Lung (tissue), 12 donors: ENCODE data around the gene KISS1R. TPM values are rescaled to one million over a fixed set of nuclear protein-coding genes. Genes with fewer than 3 reads are reported as not detected.
A peak's percentile ranks its signal among the peaks of the same experiment; 100 is the strongest.
"Not testable (repeated sequence)": the region's sequence is repeated elsewhere in the genome, so short reads cannot be mapped to it uniquely, and the experiment has no call there.

Experiments used
- ATAC-seq: fragments of 200-7000 bp; cut with Tn5 transposase; one replicate; pipeline ENCODE4 v1.9.1; 2020; ENCODE audit warnings: moderate number of reproducible peaks; ENCODE audit not compliant: insufficient read depth, low FRiP score
- DNase-seq, 3 donors: peaks; one replicate each; pipeline ENCODE4 v3.0.0-alpha.2; 2013 to 2017
- H3K27ac ChIP-seq, 2 donors: one replicate each; pipeline ENCODE4 v1.5.1; 2013; ENCODE audit warnings: mild to moderate bottlenecking in 2 of 2, moderate library complexity in 2 of 2, control low read depth in 1 of 2, inconsistent platforms in 1 of 2, low read depth in 1 of 2, low read length in 1 of 2
- H3K27me3 ChIP-seq, 3 donors: one replicate each; pipeline ENCODE4 v1.5.1; 2013; ENCODE audit warnings: low read length in 2 of 3; ENCODE audit not compliant: control insufficient read depth in 3 of 3, insufficient read depth in 3 of 3
- H3K36me3 ChIP-seq, 4 donors: one replicate each; pipeline ENCODE4 v1.5.1; 2013; ENCODE audit warnings: low read length in 4 of 4, mild to moderate bottlenecking in 1 of 4, moderate library complexity in 1 of 4; ENCODE audit not compliant: control insufficient read depth in 4 of 4, insufficient read depth in 4 of 4
- H3K4me1 ChIP-seq, 5 donors: one replicate each; pipeline ENCODE4 v1.5.1; 2013; ENCODE audit warnings: low read length in 5 of 5, mild to moderate bottlenecking in 2 of 5, moderate library complexity in 1 of 5; ENCODE audit not compliant: control insufficient read depth in 5 of 5, insufficient read depth in 5 of 5
- H3K4me3 ChIP-seq: one replicate; pipeline ENCODE4 v1.5.1; 2013; ENCODE audit warnings: mild to moderate bottlenecking, control low read depth, moderate library complexity
- H3K9ac ChIP-seq, 2 donors: one replicate each; pipeline ENCODE4 v1.5.1; 2013; ENCODE audit warnings: low read length in 2 of 2, control low read depth in 1 of 2; ENCODE audit not compliant: insufficient read depth in 1 of 2
- H3K9me3 ChIP-seq, 4 donors: one replicate each; pipeline ENCODE4 v1.5.1; 2013; ENCODE audit warnings: low read length in 3 of 4, mild to moderate bottlenecking in 1 of 4, moderate library complexity in 1 of 4; ENCODE audit not compliant: control insufficient read depth in 4 of 4, insufficient read depth in 3 of 4
- CTCF ChIP-seq: IDR thresholded peaks from 2 replicates; pipeline ENCODE4 v1.5.1; 2012; ENCODE audit warnings: mild to moderate bottlenecking; ENCODE audit errors: control extremely low read depth, extremely low read depth
- WGBS, 2 donors: extraction: QIAGEN DNeasy Blood & Tissue Kit; methylation state at CpG; one replicate each; pipeline ENCODE4 v1.1.7; 2013; 5-methylcytosine and 5-hydroxymethylcytosine counted together
- polyA plus RNA-seq, 2 donors: library from polyadenylated mRNA; stranded (reverse); fragments of 200-250 nt; gene quantifications; one replicate each; pipeline ENCODE4 v1.2.1, GENCODE V29; 2013
- total RNA-seq, 2 donors: library from RNA; depleted of rRNA in 1 of 2; stranded (reverse); fragments of >200 nt in 1 of 2; gene quantifications; one replicate each; pipeline ENCODE4 v1.2.1, GENCODE V29; 2014 to 2021
- donor health status: control.
- donor health status: control.
- donor health status: Bipolar disorder and iron deficiency.
- donor health status: healthy.
- donor health status: DM: yes; HTN: yes; CAD: no.

The KISS1R gene
- total and polyA plus RNA-seq, 4 donors, result 0.13 to 0.21 TPM; not detected in 2

- 90 to 91% methylated on average over 18 of the region's 18 CpGs for WGBS, 2 donors
- Histone ChIP-seq H3K27me3 (no peaks in the 10 kb centered on the region), H3K4me1 (peaks cover 0 to 6% (median 0%) of the 10 kb centered on the region in 5 donors), H3K9ac (no peak overlapping the region), H3K9me3 (no peaks in the 10 kb centered on the region), H3K4me3 (no peak overlapping the region), H3K36me3 (peaks cover 0 to 30% (median 14%) of the 10 kb centered on the region in 4 donors), H3K27ac (no peak overlapping the region)
- ATAC-seq (no peak), DNase-seq (no peak)
- no peak for TF ChIP-seq CTCF
These were observed 26.3 kb upstream of the KISS1R start for GRCh38 chr19:890831-891230.

GRCh38 chr19:891421-892200 is 25.5 kb upstream of the KISS1R start:
- H3K27ac ChIP-seq, result peak overlapping the region in 1 of 2 donors; percentile 37
- ATAC-seq, H3K9me3 ChIP-seq, H3K4me1 ChIP-seq, H3K27me3 ChIP-seq, H3K4me3 ChIP-seq, DNase-seq: not testable (repeated sequence)
- peaks cover 0 to 23% (median 12%) of the 10 kb centered on the region in 4 donors for H3K36me3 ChIP-seq
- H3K9ac ChIP-seq, result peak overlapping the region; percentile 63 to 72
- WGBS, 2 donors, result 56 to 79% methylated on average over 41 to 50 of the region's 50 CpGs

- H3K27ac ChIP-seq, result peak overlapping the region in 1 of 2 donors; percentile 37
- TF ChIP-seq CTCF, result no peak
- 4 to 6% methylated on average over 21 to 27 of the region's 27 CpGs for WGBS, 2 donors
These were observed 24.8 kb upstream of the KISS1R start for GRCh38 chr19:892243-892893.

More at GRCh38 chr19:892243-892893, 24.8 kb upstream of the KISS1R start:
- peak in 1 of 3 donors; percentile 16 for DNase-seq
- Histone ChIP-seq H3K27me3 (no peaks in the 10 kb centered on the region), H3K36me3 (peaks cover 0 to 25% (median 13%) of the 10 kb centered on the region in 4 donors), H3K4me3 (peak overlapping the region; percentile 89), H3K4me1 (peaks cover 0 to 6% (median 0%) of the 10 kb centered on the region in 5 donors), H3K9ac (peak overlapping the region; percentile 72 to 88), H3K9me3 (no peaks in the 10 kb centered on the region)
- ATAC-seq, result no peak
